HepG2 (cell line): Measurements from ENCODE around the gene HDLBP. TPM values are rescaled to one million over a fixed set of nuclear protein-coding genes. Genes with fewer than 3 reads are reported as not detected.

Source experiments
- ATF7-NPFF ChIP-seq: sonication (generic); formaldehyde crosslinking; IDR thresholded peaks from 2 replicates; pipeline ENCODE4 v1.8.1; 2023; ENCODE audit warnings: mild to moderate bottlenecking, low read depth, missing genetic modification reagents, moderate library complexity
- FOXA1 ChIP-seq, 2 experiments: fragments of 450-650 bp in 1 of 2; sonication (generic) in 1 of 2; formaldehyde crosslinking in 1 of 2; IDR thresholded peaks; 2 replicates each; pipeline versions ENCODE4 v1.4.0 to v1.6.1; 2016 to 2020; ENCODE audit warnings: missing genetic modification reagents in 1 of 2
- GZF1 ChIP-seq: sonication (generic); formaldehyde crosslinking; IDR thresholded peaks from 2 replicates; pipeline ENCODE4 v1.5.1; 2020; ENCODE audit warnings: mild to moderate bottlenecking, missing genetic modification reagents
- HDAC6 ChIP-seq: fragments of 200-600 bp; sonication (generic); IDR thresholded peaks from 2 replicates; pipeline ENCODE4 v1.7.0; 2017; ENCODE audit warnings: mild to moderate bottlenecking, antibody characterized with exemption, low read length, low read depth
- KMT2B ChIP-seq: IDR thresholded peaks from 2 replicates; pipeline ENCODE4 v1.6.1; 2016; ENCODE audit warnings: missing genetic modification reagents, missing compliant biosample characterization
- MATR3 ChIP-seq: sonication (generic); formaldehyde crosslinking; IDR thresholded peaks from 2 replicates; pipeline ENCODE4 v1.4.0; 2020; ENCODE audit warnings: missing genetic modification reagents
- RBM22 ChIP-seq: fragments of 200-400 bp; formaldehyde crosslinking; optimal IDR thresholded peaks from 2 replicates; pipeline ENCODE3; 2017; ENCODE audit warnings: mild to moderate bottlenecking, low read length, moderate library complexity
- TBP ChIP-seq: sonication (generic); formaldehyde crosslinking; IDR thresholded peaks from 2 replicates; pipeline ENCODE4 v1.5.0; 2020; ENCODE audit warnings: missing genetic modification reagents
- ZSCAN30 ChIP-seq: sonication (generic); formaldehyde crosslinking; IDR thresholded peaks from 2 replicates; pipeline ENCODE4 v1.5.0; 2020; ENCODE audit warnings: mild to moderate bottlenecking, missing genetic modification reagents
- polyA plus RNA-seq, 8 experiments: library from polyadenylated mRNA; depleted of rRNA in 3 of 8; stranded (reverse) in 7 of 8; unstranded in 1 of 8; fragments of >200 nt; fragmentation: Illumina TruSeq in 4 of 8; extraction: Trizol in 4 of 8; gene quantifications; 2 replicates each; pipeline versions ENCODE4 v1.2.1 to v1.2.3, GENCODE V29; 2011 to 2016; ENCODE audit warnings: low read depth in 4 of 8, missing spikeins in 1 of 8, mixed read lengths in 1 of 8; ENCODE audit not compliant: insufficient read depth in 1 of 8
- total RNA-seq, 5 experiments: library from RNA; depleted of rRNA; stranded (reverse); fragments of >200 nt; fragmentation: Illumina TruSeq; extraction: Trizol; gene quantifications; 2 replicates each; pipeline ENCODE4 v1.2.3, GENCODE V29; 2016; ENCODE audit warnings: low read depth in 1 of 5
- TF ChIP-seq, protein P1 (sequence below), 2 experiments: sonication (generic) in 1 of 2; formaldehyde crosslinking in 1 of 2; IDR thresholded peaks; 2 replicates each; pipeline versions ENCODE4 v1.6.1 to v1.9.0; 2014 to 2022; ENCODE audit warnings: antibody characterized with exemption in 1 of 2, borderline replicate concordance in 1 of 2, inconsistent platforms in 1 of 2, low read depth in 1 of 2, missing genetic modification reagents in 1 of 2
- TF ChIP-seq, protein P2 (sequence below): sonication (generic); formaldehyde crosslinking; IDR thresholded peaks from 2 replicates; pipeline ENCODE4 v1.5.0; 2020; ENCODE audit warnings: missing genetic modification reagents, mild to moderate bottlenecking, borderline replicate concordance
- TF ChIP-seq, protein P3 (sequence below): sonication (generic); formaldehyde crosslinking; IDR thresholded peaks from 2 replicates; pipeline ENCODE4 v1.4.0; 2020; ENCODE audit warnings: missing genetic modification reagents, borderline replicate concordance
- TF ChIP-seq, protein P4 (sequence below): IDR thresholded peaks from 2 replicates; pipeline ENCODE4 v1.6.1; 2016; ENCODE audit warnings: mild to moderate bottlenecking, missing biosample characterization, missing genetic modification reagents
- TF ChIP-seq, protein P5 (sequence below): sonication (generic); formaldehyde crosslinking; conservative IDR thresholded peaks from 2 replicates; pipeline ENCODE4 v1.8.0; 2022; ENCODE audit warnings: missing genetic modification reagents

Gene HDLBP
- total and polyA plus RNA-seq, 2 of the 13 experiments (the other 11 are each of a cell fraction or from before 2014, with no cell fraction given) = 464 to 707 TPM

DNA sequence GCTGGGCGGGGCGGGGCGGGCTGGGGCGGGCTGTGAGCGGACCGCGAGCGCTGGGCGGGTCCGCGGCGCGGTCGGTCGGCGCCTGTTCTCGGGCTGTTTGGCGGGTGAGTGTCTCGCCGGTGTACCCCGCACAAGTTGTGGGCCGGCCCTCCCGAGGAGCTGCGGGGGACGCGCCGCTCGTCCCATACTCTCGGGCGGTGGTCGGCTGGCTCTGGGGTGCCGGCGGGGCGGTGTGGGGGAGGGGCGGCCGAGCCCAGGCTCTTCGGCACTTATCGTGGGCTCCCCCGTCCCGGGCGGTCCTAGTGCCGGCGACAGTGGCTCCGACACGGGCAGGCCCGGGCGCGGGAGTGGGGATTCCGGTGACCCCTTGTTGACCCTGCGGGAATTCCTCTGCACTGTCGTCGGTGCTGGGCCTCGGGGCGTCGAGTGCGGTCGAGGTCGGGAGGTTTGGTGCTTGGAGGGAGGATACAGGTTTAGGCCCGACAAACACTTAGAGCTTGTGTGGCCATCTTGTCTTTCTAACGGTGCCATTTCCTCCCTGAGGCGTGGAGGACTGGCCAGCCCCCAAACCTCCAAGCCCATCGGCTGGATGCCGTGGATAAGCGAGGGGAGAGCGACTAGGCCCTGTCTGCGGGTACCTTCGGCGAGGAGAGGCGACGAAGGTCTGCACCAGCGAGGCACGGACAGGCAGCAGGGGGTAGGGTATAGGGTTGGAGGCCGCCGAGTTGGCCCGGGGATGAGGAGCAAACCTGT lies 583 bp upstream of the HDLBP start, which contains the start of gene SEPTIN2 (continued):
- TF ChIP-seq, protein P1, sequence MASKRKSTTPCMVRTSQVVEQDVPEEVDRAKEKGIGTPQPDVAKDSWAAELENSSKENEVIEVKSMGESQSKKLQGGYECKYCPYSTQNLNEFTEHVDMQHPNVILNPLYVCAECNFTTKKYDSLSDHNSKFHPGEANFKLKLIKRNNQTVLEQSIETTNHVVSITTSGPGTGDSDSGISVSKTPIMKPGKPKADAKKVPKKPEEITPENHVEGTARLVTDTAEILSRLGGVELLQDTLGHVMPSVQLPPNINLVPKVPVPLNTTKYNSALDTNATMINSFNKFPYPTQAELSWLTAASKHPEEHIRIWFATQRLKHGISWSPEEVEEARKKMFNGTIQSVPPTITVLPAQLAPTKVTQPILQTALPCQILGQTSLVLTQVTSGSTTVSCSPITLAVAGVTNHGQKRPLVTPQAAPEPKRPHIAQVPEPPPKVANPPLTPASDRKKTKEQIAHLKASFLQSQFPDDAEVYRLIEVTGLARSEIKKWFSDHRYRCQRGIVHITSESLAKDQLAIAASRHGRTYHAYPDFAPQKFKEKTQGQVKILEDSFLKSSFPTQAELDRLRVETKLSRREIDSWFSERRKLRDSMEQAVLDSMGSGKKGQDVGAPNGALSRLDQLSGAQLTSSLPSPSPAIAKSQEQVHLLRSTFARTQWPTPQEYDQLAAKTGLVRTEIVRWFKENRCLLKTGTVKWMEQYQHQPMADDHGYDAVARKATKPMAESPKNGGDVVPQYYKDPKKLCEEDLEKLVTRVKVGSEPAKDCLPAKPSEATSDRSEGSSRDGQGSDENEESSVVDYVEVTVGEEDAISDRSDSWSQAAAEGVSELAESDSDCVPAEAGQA (IDR thresholded peaks at IDR 0.05; ENCODE audit: low read depth) = peak; percentile 76; the same call in 1 of the 2 replicates
- TF ChIP-seq, protein P1 (CRISPR knock-in tag; IDR thresholded peaks at IDR 0.05; ENCODE audit: borderline replicate concordance) = no peak; the same call in 1 of the 2 replicates
- TF ChIP-seq ATF7-NPFF (CRISPR knock-in tag) (peak; percentile 75), TBP (no peak), ZSCAN30 (CRISPR knock-in tag) (no peak), KMT2B (CRISPR knock-in tag) (no peak; the same call in 1 of the 2 replicates), FOXA1 (IDR thresholded peaks at IDR 0.05) (no peak), FOXA1 (CRISPR knock-in tag; IDR thresholded peaks at IDR 0.05) (0 out of 2 replicates have a peak, but pooled peaks have one; percentile 23), RBM22 (no peak), HDAC6 (no peak), MATR3 (CRISPR knock-in tag) (no peak), GZF1 (peak; percentile 92; the same call in 1 of the 2 replicates)
- TF ChIP-seq, protein P2, sequence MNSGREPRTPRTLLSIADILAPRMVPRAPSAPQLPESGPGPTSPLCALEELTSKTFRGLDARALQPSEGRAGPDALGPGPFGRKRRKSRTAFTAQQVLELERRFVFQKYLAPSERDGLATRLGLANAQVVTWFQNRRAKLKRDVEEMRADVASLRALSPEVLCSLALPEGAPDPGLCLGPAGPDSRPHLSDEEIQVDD (CRISPR knock-in tag) = peak; percentile 89
- TF ChIP-seq, protein P3, sequence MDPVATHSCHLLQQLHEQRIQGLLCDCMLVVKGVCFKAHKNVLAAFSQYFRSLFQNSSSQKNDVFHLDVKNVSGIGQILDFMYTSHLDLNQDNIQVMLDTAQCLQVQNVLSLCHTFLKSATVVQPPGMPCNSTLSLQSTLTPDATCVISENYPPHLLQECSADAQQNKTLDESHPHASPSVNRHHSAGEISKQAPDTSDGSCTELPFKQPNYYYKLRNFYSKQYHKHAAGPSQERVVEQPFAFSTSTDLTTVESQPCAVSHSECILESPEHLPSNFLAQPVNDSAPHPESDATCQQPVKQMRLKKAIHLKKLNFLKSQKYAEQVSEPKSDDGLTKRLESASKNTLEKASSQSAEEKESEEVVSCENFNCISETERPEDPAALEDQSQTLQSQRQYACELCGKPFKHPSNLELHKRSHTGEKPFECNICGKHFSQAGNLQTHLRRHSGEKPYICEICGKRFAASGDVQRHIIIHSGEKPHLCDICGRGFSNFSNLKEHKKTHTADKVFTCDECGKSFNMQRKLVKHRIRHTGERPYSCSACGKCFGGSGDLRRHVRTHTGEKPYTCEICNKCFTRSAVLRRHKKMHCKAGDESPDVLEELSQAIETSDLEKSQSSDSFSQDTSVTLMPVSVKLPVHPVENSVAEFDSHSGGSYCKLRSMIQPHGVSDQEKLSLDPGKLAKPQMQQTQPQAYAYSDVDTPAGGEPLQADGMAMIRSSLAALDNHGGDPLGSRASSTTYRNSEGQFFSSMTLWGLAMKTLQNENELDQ (CRISPR knock-in tag) = no peak
- TF ChIP-seq, protein P4, sequence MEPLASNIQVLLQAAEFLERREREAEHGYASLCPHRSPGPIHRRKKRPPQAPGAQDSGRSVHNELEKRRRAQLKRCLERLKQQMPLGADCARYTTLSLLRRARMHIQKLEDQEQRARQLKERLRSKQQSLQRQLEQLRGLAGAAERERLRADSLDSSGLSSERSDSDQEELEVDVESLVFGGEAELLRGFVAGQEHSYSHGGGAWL = peak; percentile 28; the same call in 1 of the 2 replicates
- TF ChIP-seq, protein P5, sequence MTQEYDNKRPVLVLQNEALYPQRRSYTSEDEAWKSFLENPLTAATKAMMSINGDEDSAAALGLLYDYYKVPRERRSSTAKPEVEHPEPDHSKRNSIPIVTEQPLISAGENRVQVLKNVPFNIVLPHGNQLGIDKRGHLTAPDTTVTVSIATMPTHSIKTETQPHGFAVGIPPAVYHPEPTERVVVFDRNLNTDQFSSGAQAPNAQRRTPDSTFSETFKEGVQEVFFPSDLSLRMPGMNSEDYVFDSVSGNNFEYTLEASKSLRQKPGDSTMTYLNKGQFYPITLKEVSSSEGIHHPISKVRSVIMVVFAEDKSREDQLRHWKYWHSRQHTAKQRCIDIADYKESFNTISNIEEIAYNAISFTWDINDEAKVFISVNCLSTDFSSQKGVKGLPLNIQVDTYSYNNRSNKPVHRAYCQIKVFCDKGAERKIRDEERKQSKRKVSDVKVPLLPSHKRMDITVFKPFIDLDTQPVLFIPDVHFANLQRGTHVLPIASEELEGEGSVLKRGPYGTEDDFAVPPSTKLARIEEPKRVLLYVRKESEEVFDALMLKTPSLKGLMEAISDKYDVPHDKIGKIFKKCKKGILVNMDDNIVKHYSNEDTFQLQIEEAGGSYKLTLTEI (CRISPR knock-in tag) = no peak
